Measurements from ENCODE around the gene OXSR1.
"Not testable (repeated sequence)": the region's sequence is repeated elsewhere in the genome, so short reads cannot be mapped to it uniquely, and the experiment has no call there.

The OXSR1 gene

DNA sequence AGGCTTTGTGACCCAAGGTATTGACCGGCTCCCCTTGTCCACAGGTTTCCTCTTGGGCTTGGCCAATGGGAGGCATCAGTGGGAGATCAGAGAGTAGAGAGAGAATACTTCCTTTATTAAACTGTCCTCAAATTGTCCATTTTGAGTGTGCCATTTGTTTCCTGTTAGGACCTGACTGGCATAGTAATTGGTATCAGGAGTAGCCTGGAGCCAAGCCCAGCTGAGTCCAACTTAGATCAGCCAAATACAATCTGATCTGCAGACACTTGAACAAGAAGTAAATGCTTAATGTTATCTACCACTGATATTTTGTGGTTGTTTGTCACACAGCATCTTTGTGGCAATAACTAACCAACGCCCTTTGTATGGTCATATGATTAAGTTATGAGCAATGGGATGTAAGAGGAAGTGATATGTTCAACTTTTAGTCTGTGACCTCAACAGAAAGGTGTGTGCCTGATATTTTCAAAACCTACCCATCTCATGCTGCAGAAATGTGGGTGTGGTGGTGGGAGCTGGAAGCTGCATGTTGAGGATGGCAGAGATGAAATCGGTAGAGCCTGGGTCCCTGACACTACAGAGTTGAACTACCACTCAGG lies 13.6 kb upstream of the OXSR1 start:
- DNase-seq (ENCODE audit: insufficient read length, low spot score) (no peak), FAIRE-seq (peak; percentile 83)
- no peak for TF ChIP-seq POLR2A (IDR thresholded peaks at IDR 0.05; ENCODE audit: low read depth, low read length)
- TF ChIP-seq SPI1 (IDR thresholded peaks at IDR 0.05; ENCODE audit: low read depth, low read length), result peak; percentile 74

DNA sequence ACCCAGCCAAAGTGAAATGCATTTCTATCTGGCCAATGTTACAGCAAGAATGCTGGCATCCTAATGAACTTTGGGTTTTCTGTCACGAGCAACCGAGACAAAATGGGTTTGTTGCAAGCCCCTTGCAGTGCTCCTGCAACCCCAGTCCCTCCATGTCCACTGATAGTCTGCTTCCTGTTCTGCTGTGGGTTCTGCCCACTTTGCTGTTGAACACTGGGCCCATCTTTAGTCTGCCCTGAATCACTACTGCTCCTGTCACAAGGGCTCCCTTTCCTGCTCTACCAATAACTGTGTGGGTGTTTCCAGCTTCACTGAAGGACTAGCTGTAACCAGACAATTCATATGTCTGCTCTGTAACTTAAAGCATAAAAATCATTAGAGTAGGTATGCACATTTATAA lies 12.7 kb upstream of the OXSR1 start:
- FAIRE-seq, result no peak
- TF ChIP-seq SPI1 (IDR thresholded peaks at IDR 0.05; ENCODE audit: low read depth, low read length) (no peak), POU2F2 (IDR thresholded peaks at IDR 0.05; ENCODE audit: low read depth, low read length) (no peak), POLR2A (IDR thresholded peaks at IDR 0.05; ENCODE audit: low read depth, low read length) (no peak), POLR2AphosphoS5 (IDR thresholded peaks at IDR 0.05; ENCODE audit: low read depth, low read length) (no peak), TAF1 (IDR thresholded peaks at IDR 0.05; ENCODE audit: low read depth, low read length) (no peak), PAX5 (IDR thresholded peaks at IDR 0.05; ENCODE audit: insufficient read depth, low read length, severe bottlenecking) (no peak)
- no peak for DNase-seq (ENCODE audit: insufficient read length, low spot score)

DNA sequence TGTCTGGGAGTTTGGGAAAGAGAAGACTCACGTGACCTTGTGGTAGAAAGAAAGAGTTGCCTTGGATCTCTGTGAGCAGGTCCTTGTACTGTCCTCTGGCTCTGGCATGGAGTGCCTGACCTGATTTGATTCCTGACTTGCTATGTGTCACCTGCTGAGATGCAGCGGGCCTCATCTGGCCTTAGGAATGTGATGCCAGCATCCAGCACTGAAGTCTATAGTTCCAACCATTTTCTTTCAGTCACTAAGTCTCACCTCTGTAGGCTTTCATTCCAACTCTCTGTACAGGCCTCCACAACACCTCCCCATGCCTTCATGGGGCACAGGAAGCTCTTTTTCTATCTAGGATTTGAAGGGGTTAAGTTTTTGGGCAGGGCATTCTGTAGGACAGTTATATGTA lies 12.1 kb upstream of the OXSR1 start:
- DNase-seq (ENCODE audit: insufficient read length, low spot score), result no peak
- TF ChIP-seq TAF1 (IDR thresholded peaks at IDR 0.05; ENCODE audit: low read depth, low read length) (no peak), POLR2A (IDR thresholded peaks at IDR 0.05; ENCODE audit: low read depth, low read length) (no peak), SPI1 (IDR thresholded peaks at IDR 0.05; ENCODE audit: low read depth, low read length) (no peak), POLR2AphosphoS5 (IDR thresholded peaks at IDR 0.05; ENCODE audit: low read depth, low read length) (no peak), POU2F2 (IDR thresholded peaks at IDR 0.05; ENCODE audit: low read depth, low read length) (no peak), PAX5 (IDR thresholded peaks at IDR 0.05; ENCODE audit: insufficient read depth, low read length, severe bottlenecking) (no peak)
- no peak for FAIRE-seq

GRCh38 chr3:38154033-38154494 lies 11.3 kb upstream of the OXSR1 start:
- DNase-seq (ENCODE audit: insufficient read length, low spot score) (no peak), FAIRE-seq (no peak)
- TF ChIP-seq PAX5 (IDR thresholded peaks at IDR 0.05; ENCODE audit: insufficient read depth, low read length, severe bottlenecking), result no peak
- no peak for TF ChIP-seq TAF1 (IDR thresholded peaks at IDR 0.05; ENCODE audit: low read depth, low read length)
- TF ChIP-seq SPI1 (IDR thresholded peaks at IDR 0.05; ENCODE audit: low read depth, low read length), result no peak
- TF ChIP-seq POU2F2 (IDR thresholded peaks at IDR 0.05; ENCODE audit: low read depth, low read length), result no peak
- no peak for TF ChIP-seq POLR2AphosphoS5 (IDR thresholded peaks at IDR 0.05; ENCODE audit: low read depth, low read length)
- no peak for TF ChIP-seq POLR2A (IDR thresholded peaks at IDR 0.05; ENCODE audit: low read depth, low read length)

DNA sequence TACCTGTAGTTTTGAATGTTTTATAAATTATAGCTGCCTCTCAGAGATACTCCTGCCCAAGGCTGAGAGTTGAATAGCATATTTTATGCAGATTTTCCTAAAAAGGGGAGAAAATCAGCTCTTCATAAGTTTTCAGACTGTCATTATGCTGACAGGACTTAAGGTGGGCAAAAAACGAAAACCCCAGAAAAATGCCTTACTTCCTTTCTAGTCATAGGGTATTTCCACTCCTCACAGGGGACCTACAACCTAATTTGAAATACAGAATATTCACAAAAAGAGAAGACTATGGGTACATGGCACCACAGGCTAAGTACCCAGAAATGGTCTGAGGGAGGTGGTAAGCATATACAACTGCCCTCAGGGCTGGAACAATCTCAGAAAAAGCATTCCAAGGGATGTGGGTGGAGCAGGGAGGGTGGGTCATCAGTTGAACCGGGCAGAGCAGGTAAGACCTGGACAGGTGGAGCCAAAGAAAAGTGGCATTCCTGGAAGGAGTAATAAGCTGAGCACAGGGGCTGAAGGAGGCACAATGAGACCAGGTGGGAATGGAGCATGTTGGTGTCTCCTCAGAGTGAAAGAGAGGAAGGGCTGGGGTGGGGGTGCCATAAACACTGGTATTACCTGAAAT lies 10.6 kb upstream of the OXSR1 start:
- DNase-seq (ENCODE audit: insufficient read length, low spot score) (no peak), FAIRE-seq (peak; percentile 9)
- TF ChIP-seq SPI1 (IDR thresholded peaks at IDR 0.05; ENCODE audit: low read depth, low read length), result no peak
- no peak for TF ChIP-seq POLR2AphosphoS5 (IDR thresholded peaks at IDR 0.05; ENCODE audit: low read depth, low read length)
- TF ChIP-seq TAF1 (IDR thresholded peaks at IDR 0.05; ENCODE audit: low read depth, low read length), result no peak
- TF ChIP-seq POU2F2 (IDR thresholded peaks at IDR 0.05; ENCODE audit: low read depth, low read length), result no peak
- TF ChIP-seq POLR2A (IDR thresholded peaks at IDR 0.05; ENCODE audit: low read depth, low read length), result no peak
- no peak for TF ChIP-seq PAX5 (IDR thresholded peaks at IDR 0.05; ENCODE audit: insufficient read depth, low read length, severe bottlenecking)

GRCh38 chr3:38155825-38156224 lies 9.5 kb upstream of the OXSR1 start:
- no peak for FAIRE-seq
- TF ChIP-seq PAX5 (IDR thresholded peaks at IDR 0.05; ENCODE audit: insufficient read depth, low read length, severe bottlenecking), result no peak
- TF ChIP-seq POLR2AphosphoS5 (IDR thresholded peaks at IDR 0.05; ENCODE audit: low read depth, low read length), result no peak
- no peak for TF ChIP-seq POLR2A (IDR thresholded peaks at IDR 0.05; ENCODE audit: low read depth, low read length)
- no peak for TF ChIP-seq TAF1 (IDR thresholded peaks at IDR 0.05; ENCODE audit: low read depth, low read length)
- no peak for TF ChIP-seq POU2F2 (IDR thresholded peaks at IDR 0.05; ENCODE audit: low read depth, low read length)

DNA sequence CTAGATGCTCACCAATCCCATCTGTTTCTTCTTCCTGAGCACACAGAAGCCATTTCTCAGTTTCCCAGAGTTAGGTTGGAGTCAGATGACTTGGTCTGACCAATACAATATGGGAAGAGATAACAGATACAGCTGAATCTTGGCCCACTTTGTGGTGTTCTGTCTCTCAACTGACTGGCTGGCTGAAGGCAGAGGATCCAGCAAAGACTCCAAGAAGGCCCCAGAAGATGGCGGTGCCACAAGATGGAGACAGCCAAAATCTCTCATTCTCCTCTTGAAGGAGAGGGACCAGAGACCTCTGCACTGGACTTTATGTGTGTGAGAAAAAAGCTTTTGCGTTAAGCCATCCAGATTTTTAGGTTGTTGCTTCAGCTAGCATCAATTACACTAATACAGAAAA lies 8.2 kb upstream of the OXSR1 start:
- FAIRE-seq (no peak), DNase-seq (ENCODE audit: insufficient read length, low spot score) (no peak)
- TF ChIP-seq POLR2A (IDR thresholded peaks at IDR 0.05; ENCODE audit: low read depth, low read length), result no peak
- TF ChIP-seq TAF1 (IDR thresholded peaks at IDR 0.05; ENCODE audit: low read depth, low read length), result no peak
- no peak for TF ChIP-seq POLR2AphosphoS5 (IDR thresholded peaks at IDR 0.05; ENCODE audit: low read depth, low read length)
- TF ChIP-seq POU2F2 (IDR thresholded peaks at IDR 0.05; ENCODE audit: low read depth, low read length), result no peak
- TF ChIP-seq SPI1 (IDR thresholded peaks at IDR 0.05; ENCODE audit: low read depth, low read length), result no peak
- TF ChIP-seq PAX5 (IDR thresholded peaks at IDR 0.05; ENCODE audit: insufficient read depth, low read length, severe bottlenecking), result no peak

More at GRCh38 chr3:38155825-38156224, 9.5 kb upstream of the OXSR1 start:
- DNase-seq (ENCODE audit: insufficient read length, low spot score), result no peak

DNA sequence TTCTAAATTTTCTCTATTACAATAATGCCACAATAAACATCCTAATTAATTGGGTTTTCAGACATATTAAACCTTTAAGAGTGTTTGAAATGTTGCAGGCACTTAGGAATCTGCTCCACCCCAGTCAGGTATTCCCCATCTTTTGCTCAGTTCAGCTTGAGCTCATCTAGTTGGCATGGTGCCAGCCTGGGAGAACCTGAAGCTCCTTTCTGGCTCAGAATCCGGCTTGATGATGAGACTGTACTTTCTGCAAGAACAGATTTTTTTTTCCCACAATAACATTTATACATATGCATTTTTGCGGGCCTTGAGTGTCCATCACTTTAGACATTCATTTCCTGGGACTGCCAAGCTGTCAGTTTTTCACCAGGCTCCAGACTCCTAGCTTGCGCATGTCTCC lies 7.7 kb upstream of the OXSR1 start:
- TF ChIP-seq SPI1 (IDR thresholded peaks at IDR 0.05; ENCODE audit: low read depth, low read length), result no peak
- no peak for TF ChIP-seq POU2F2 (IDR thresholded peaks at IDR 0.05; ENCODE audit: low read depth, low read length)
- TF ChIP-seq POLR2AphosphoS5 (IDR thresholded peaks at IDR 0.05; ENCODE audit: low read depth, low read length), result no peak
- no peak for TF ChIP-seq TAF1 (IDR thresholded peaks at IDR 0.05; ENCODE audit: low read depth, low read length)
- TF ChIP-seq POLR2A (IDR thresholded peaks at IDR 0.05; ENCODE audit: low read depth, low read length), result no peak
- TF ChIP-seq PAX5 (IDR thresholded peaks at IDR 0.05; ENCODE audit: insufficient read depth, low read length, severe bottlenecking), result no peak
- DNase-seq (ENCODE audit: insufficient read length, low spot score) (no peak), FAIRE-seq (peak; percentile 38)

DNA sequence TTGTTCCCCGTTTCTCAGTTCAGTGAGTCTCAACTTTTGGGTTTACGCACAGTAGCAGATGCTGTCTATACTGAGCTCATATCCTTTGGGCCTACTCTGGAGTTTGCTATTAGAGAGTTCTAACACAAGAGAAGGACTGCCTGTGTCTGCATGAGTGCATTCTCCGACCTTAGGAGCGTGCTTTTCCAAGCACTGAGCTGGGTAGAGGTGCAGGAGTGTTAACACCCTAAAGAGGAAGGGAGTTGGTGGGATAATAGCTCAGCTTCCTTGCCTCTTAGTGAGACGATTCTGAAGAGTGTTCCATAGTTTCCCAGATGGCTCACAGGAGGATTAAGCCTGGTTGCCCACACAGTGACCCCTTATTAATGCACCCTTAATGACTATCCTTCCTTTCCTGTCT lies 6.9 kb upstream of the OXSR1 start:
- DNase-seq (ENCODE audit: insufficient read length, low spot score) (no peak), FAIRE-seq (peak; percentile 59)
- TF ChIP-seq PAX5 (IDR thresholded peaks at IDR 0.05; ENCODE audit: insufficient read depth, low read length, severe bottlenecking), result no peak
- no peak for TF ChIP-seq POLR2AphosphoS5 (IDR thresholded peaks at IDR 0.05; ENCODE audit: low read depth, low read length)
- no peak for TF ChIP-seq TAF1 (IDR thresholded peaks at IDR 0.05; ENCODE audit: low read depth, low read length)
- no peak for TF ChIP-seq POU2F2 (IDR thresholded peaks at IDR 0.05; ENCODE audit: low read depth, low read length)
- no peak for TF ChIP-seq SPI1 (IDR thresholded peaks at IDR 0.05; ENCODE audit: low read depth, low read length)

GRCh38 chr3:38160704-38161103 lies 4.6 kb upstream of the OXSR1 start:
- peak; percentile 9 for FAIRE-seq
- DNase-seq (ENCODE audit: insufficient read length, low spot score), result not testable (repeated sequence)

Measured in GM12891 (cell line).